Astrocyte (in vitro differentiated cells and primary cell): ENCODE data around the gene HYAL1. TPM values are rescaled to one million over a fixed set of nuclear protein-coding genes. Genes with fewer than 3 reads are reported as not detected.

Source experiments
- DNase-seq: peaks from one replicate; pipeline ENCODE4 v3.0.0-alpha.2; 2010; ENCODE audit warnings: low read depth
- FAIRE-seq: peaks from 2 replicates; lab custom pipeline; 2011; peaks lifted over from hg19 to GRCh38; lab: Jason Lieb, UNC
- H2AFZ ChIP-seq: 2 replicates; pipeline ENCODE4 v1.6.0; 2012; ENCODE audit warnings: low read depth, low read length, inconsistent platforms
- H3K27ac ChIP-seq: 2 replicates; pipeline ENCODE4 v1.5.1; 2011; ENCODE audit warnings: low read depth, low read length, inconsistent platforms
- H3K27me3 ChIP-seq: 2 replicates; pipeline ENCODE4 v1.6.0; 2011; ENCODE audit warnings: low read length, inconsistent platforms; ENCODE audit not compliant: insufficient read depth
- H3K36me3 ChIP-seq: 2 replicates; pipeline ENCODE4 v1.5.1; 2011; ENCODE audit warnings: low read length, inconsistent platforms; ENCODE audit not compliant: insufficient read depth
- H3K4me1 ChIP-seq: 2 replicates; pipeline ENCODE4 v1.5.1; 2011; ENCODE audit warnings: low read length, inconsistent platforms; ENCODE audit not compliant: insufficient read depth
- H3K4me2 ChIP-seq: 2 replicates; pipeline ENCODE4 v1.6.0; 2012; ENCODE audit warnings: low read length, inconsistent platforms
- H3K4me3 ChIP-seq: 2 replicates; pipeline ENCODE4 v1.5.1; 2011; ENCODE audit warnings: low read depth, mild to moderate bottlenecking, low read length, inconsistent platforms; ENCODE audit not compliant: insufficient read depth
- H3K79me2 ChIP-seq: 2 replicates; pipeline ENCODE4 v1.6.0; 2012; ENCODE audit warnings: mild to moderate bottlenecking, low read length, inconsistent platforms; ENCODE audit not compliant: insufficient read depth
- H3K9ac ChIP-seq: 2 replicates; pipeline ENCODE4 v1.6.0; 2012; ENCODE audit warnings: mild to moderate bottlenecking, low read length, inconsistent platforms
- H3K9me3 ChIP-seq: 2 replicates; pipeline ENCODE4 v1.5.1; 2012; ENCODE audit warnings: low read depth, mild to moderate bottlenecking, low read length, inconsistent platforms; ENCODE audit not compliant: insufficient read depth
- H4K20me1 ChIP-seq: 2 replicates; pipeline ENCODE4 v1.6.0; 2012; ENCODE audit warnings: low read length, inconsistent platforms; ENCODE audit not compliant: insufficient read depth
- H3K27ac Mint-ChIP-seq: one replicate; pipeline ENCODE4 v1.8.0; 2021; ENCODE audit warnings: mild to moderate bottlenecking, mixed read lengths; ENCODE audit not compliant: unreplicated experiment
- H3K27me3 Mint-ChIP-seq: one replicate; pipeline ENCODE4 v1.8.0; 2021; ENCODE audit warnings: low read depth, mixed read lengths; ENCODE audit not compliant: unreplicated experiment
- H3K36me3 Mint-ChIP-seq: one replicate; pipeline ENCODE4 v1.8.0; 2021; ENCODE audit warnings: low read depth, mixed read lengths; ENCODE audit not compliant: unreplicated experiment
- H3K4me1 Mint-ChIP-seq: one replicate; pipeline ENCODE4 v1.8.0; 2021; ENCODE audit warnings: low read depth, mixed read lengths; ENCODE audit not compliant: unreplicated experiment
- H3K4me3 Mint-ChIP-seq: one replicate; pipeline ENCODE4 v1.8.0; 2021; ENCODE audit warnings: mild to moderate bottlenecking, moderate library complexity, mixed read lengths; ENCODE audit not compliant: unreplicated experiment
- H3K9me3 Mint-ChIP-seq: one replicate; pipeline ENCODE4 v1.8.0; 2021; ENCODE audit warnings: mild to moderate bottlenecking, mixed read lengths; ENCODE audit not compliant: unreplicated experiment
- CTCF ChIP-seq: IDR thresholded peaks from 2 replicates; pipeline ENCODE4 v1.5.1; 2011; ENCODE audit warnings: low read depth, mild to moderate bottlenecking, inconsistent platforms, low read length, moderate library complexity; ENCODE audit not compliant: insufficient read depth
- EZH2 ChIP-seq: IDR thresholded peaks from 2 replicates; pipeline ENCODE4 v1.6.1; 2012; ENCODE audit warnings: mild to moderate bottlenecking, low read length, inconsistent platforms; ENCODE audit not compliant: insufficient read depth
- total RNA-seq: library from RNA; stranded (reverse); gene quantifications from 2 replicates; pipeline ENCODE4 v1.2.1, GENCODE V29; 2021

HYAL1 gene
- total RNA-seq, 1 donor from 2014 or later: 0.27 TPM

GRCh38 chr3:50325113-50325480 lies 21.7 kb upstream of the HYAL1 start:
- Mint-ChIP-seq H3K4me1 (peaks cover 17% of the 10 kb centered on the region), H3K36me3 (peaks cover 3% of the 10 kb centered on the region), H3K4me3 (no peak overlapping the region), H3K27ac (peak overlapping the region; percentile 26), H3K9me3 (no peaks in the 10 kb centered on the region), H3K27me3 (no peaks in the 10 kb centered on the region)
- no peak for DNase-seq
- H3K4me1 ChIP-seq: peaks cover 26% of the 10 kb centered on the region
- H3K9me3 ChIP-seq: no peaks in the 10 kb centered on the region
- peaks cover 14% of the 10 kb centered on the region for H4K20me1 ChIP-seq
- FAIRE-seq: no peak
- no peak overlapping the region for H3K4me3 ChIP-seq
- no peak overlapping the region for H3K27ac ChIP-seq
- H3K36me3 ChIP-seq: peaks cover 14% of the 10 kb centered on the region
- TF ChIP-seq EZH2 (no peak), CTCF (no peak)
- peaks cover 36% of the 10 kb centered on the region for H3K79me2 ChIP-seq
- no peak overlapping the region for H2AFZ ChIP-seq
- H3K9ac ChIP-seq: no peak overlapping the region
- H3K27me3 ChIP-seq: no peaks in the 10 kb centered on the region
- H3K4me2 ChIP-seq: no peak overlapping the region

GRCh38 chr3:50324351-50325112 lies 21.2 kb upstream of the HYAL1 start:
- Histone ChIP-seq H3K27me3 (no peaks in the 10 kb centered on the region), H3K4me1 (peaks cover 30% of the 10 kb centered on the region), H3K4me3 (no peak overlapping the region), H3K4me2 (no peak overlapping the region), H3K79me2 (peaks cover 39% of the 10 kb centered on the region), H2AFZ (no peak overlapping the region), H4K20me1 (peaks cover 16% of the 10 kb centered on the region), H3K9me3 (no peaks in the 10 kb centered on the region), H3K36me3 (peaks cover 8% of the 10 kb centered on the region), H3K9ac (no peak overlapping the region), H3K27ac (no peak overlapping the region)
- Mint-ChIP-seq H3K4me3 (no peak overlapping the region), H3K4me1 (peaks cover 21% of the 10 kb centered on the region), H3K9me3 (no peaks in the 10 kb centered on the region), H3K36me3 (peaks cover 6% of the 10 kb centered on the region), H3K27me3 (no peaks in the 10 kb centered on the region), H3K27ac (no peak overlapping the region)
- no peak for TF ChIP-seq EZH2
- peak; percentile 92 for TF ChIP-seq CTCF
- DNase-seq (peak; percentile 32), FAIRE-seq (no peak)

GRCh38 chr3:50323614-50324199 lies 20.3 kb upstream of the HYAL1 start:
- no peak overlapping the region for H3K27ac Mint-ChIP-seq
- H3K4me3 Mint-ChIP-seq: no peak overlapping the region
- no peak for FAIRE-seq
- H3K9me3 ChIP-seq: no peaks in the 10 kb centered on the region
- no peaks in the 10 kb centered on the region for H3K27me3 Mint-ChIP-seq
- no peak overlapping the region for H3K4me2 ChIP-seq
- no peaks in the 10 kb centered on the region for H3K9me3 Mint-ChIP-seq
- no peaks in the 10 kb centered on the region for H3K27me3 ChIP-seq
- H2AFZ ChIP-seq: no peak overlapping the region
- peaks cover 8% of the 10 kb centered on the region for H3K36me3 ChIP-seq
- H3K79me2 ChIP-seq: peaks cover 47% of the 10 kb centered on the region
- TF ChIP-seq EZH2 (no peak), CTCF (no peak)
- peaks cover 29% of the 10 kb centered on the region for H3K4me1 ChIP-seq
- H3K9ac ChIP-seq: no peak overlapping the region
- no peak overlapping the region for H3K27ac ChIP-seq
- H3K4me1 Mint-ChIP-seq: peaks cover 24% of the 10 kb centered on the region
- H3K4me3 ChIP-seq: no peak overlapping the region
- no peak for DNase-seq
- peaks cover 24% of the 10 kb centered on the region for H4K20me1 ChIP-seq
- peaks cover 6% of the 10 kb centered on the region for H3K36me3 Mint-ChIP-seq
